GM23248 (cell line): ENCODE measurements around the gene PSPH. TPM values are rescaled to one million over a fixed set of nuclear protein-coding genes. Genes with fewer than 3 reads are reported as not detected.
"Not testable (repeated sequence)": the region's sequence is repeated elsewhere in the genome, so short reads cannot be mapped to it uniquely, and the experiment has no call there.

Source experiments
- DNase-seq: peaks from one replicate; pipeline ENCODE4 v3.0.0-alpha.2; 2015
- H2AFZ ChIP-seq: fragments of 200-600 bp; sonication (generic); 2 replicates; pipeline ENCODE4 v1.6.1; 2016; ENCODE audit warnings: antibody characterized with exemption
- H3F3A ChIP-seq: fragments of 200-600 bp; sonication (generic); 2 replicates; pipeline ENCODE4 v1.6.1; 2016; ENCODE audit warnings: mild to moderate bottlenecking, antibody characterized with exemption, mixed run types; ENCODE audit not compliant: insufficient read depth
- H3K27ac ChIP-seq: fragments of 200-600 bp; sonication (generic); 2 replicates; pipeline ENCODE4 v1.5.1; 2016; ENCODE audit warnings: mild to moderate bottlenecking
- H3K27me3 ChIP-seq: fragments of 200-600 bp; sonication (generic); replicated peaks from 2 replicates; pipeline ENCODE4 v1.6.1; 2016; ENCODE audit warnings: mild to moderate bottlenecking; ENCODE audit not compliant: insufficient read depth
- H3K36me3 ChIP-seq: fragments of 200-600 bp; sonication (generic); 2 replicates; pipeline ENCODE4 v1.6.1; 2016; ENCODE audit warnings: low read depth, mild to moderate bottlenecking
- H3K4me1 ChIP-seq: fragments of 200-600 bp; sonication (generic); 2 replicates; pipeline ENCODE4 v1.6.1; 2016; ENCODE audit warnings: mild to moderate bottlenecking; ENCODE audit not compliant: insufficient read depth
- H3K4me2 ChIP-seq: fragments of 200-600 bp; sonication (generic); one replicate; pipeline ENCODE4 v1.6.1; 2016; ENCODE audit warnings: mild to moderate bottlenecking; ENCODE audit not compliant: unreplicated experiment
- H3K4me3 ChIP-seq: fragments of 200-600 bp; sonication (generic); 2 replicates; pipeline ENCODE4 v1.5.1; 2016; ENCODE audit warnings: mild to moderate bottlenecking
- H3K79me2 ChIP-seq: fragments of 200-600 bp; sonication (generic); 2 replicates; pipeline ENCODE4 v1.6.1; 2016; ENCODE audit warnings: mild to moderate bottlenecking; ENCODE audit not compliant: insufficient read depth
- H3K9ac ChIP-seq: fragments of 200-600 bp; sonication (generic); 2 replicates; pipeline ENCODE4 v1.6.1; 2016; ENCODE audit warnings: mild to moderate bottlenecking
- H3K9me2 ChIP-seq: fragments of 200-600 bp; sonication (generic); 2 replicates; pipeline ENCODE4 v1.6.1; 2016; ENCODE audit warnings: mixed run types, mild to moderate bottlenecking, moderate library complexity; ENCODE audit not compliant: insufficient read depth
- H3K9me3 ChIP-seq: fragments of 200-600 bp; sonication (generic); one replicate; pipeline ENCODE4 v1.6.1; 2017; ENCODE audit warnings: low read depth
- H4K20me1 ChIP-seq: fragments of 200-600 bp; sonication (generic); 2 replicates; pipeline ENCODE4 v1.6.0; 2016; ENCODE audit not compliant: insufficient read depth
- EZH2 ChIP-seq: fragments of 200-600 bp; sonication (generic); IDR thresholded peaks from 2 replicates; pipeline ENCODE4 v1.6.1; 2018; ENCODE audit warnings: antibody characterized with exemption, mild to moderate bottlenecking; ENCODE audit not compliant: insufficient read depth, poor library complexity, severe bottlenecking
- EZH2phosphoT487 ChIP-seq: fragments of 200-600 bp; sonication (generic); IDR thresholded peaks from 2 replicates; pipeline ENCODE4 v1.6.1; 2018; ENCODE audit warnings: antibody characterized with exemption, moderate library complexity, mild to moderate bottlenecking, low read depth; ENCODE audit not compliant: insufficient read depth
- WGBS, 2 experiments: methylation state at CpG; one replicate each; pipeline ENCODE4 v1.1.6; 2015 to 2017; ENCODE audit warnings: low lambda C conversion rate in 2 of 2, low coverage in 1 of 2; ENCODE audit errors: missing lambda C conversion rate in 2 of 2; 5-methylcytosine and 5-hydroxymethylcytosine counted together
- in situ Hi-C: fragments of 300-500 bp; cut with MboI; formaldehyde crosslinking; loops from 2 replicates; pipeline ENCODE4 v1.15.0; 2020
- polyA plus RNA-seq: library from polyadenylated mRNA; unstranded; fragments of >200 nt; fragmentation: Nextera tagmentation; extraction: Ambion mirVana; gene quantifications from 2 replicates; pipeline ENCODE4 v1.2.1, GENCODE V29; 2016
- total RNA-seq: library from RNA; depleted of rRNA; stranded (reverse); fragments of >200 nt; shearing (Covaris generic); gene quantifications from 2 replicates; pipeline ENCODE4 v1.2.3, GENCODE V29; 2014

PSPH gene
- total and polyA plus RNA-seq, 2 experiments from 2014 or later: 34.5 to 68.6 TPM

DNA sequence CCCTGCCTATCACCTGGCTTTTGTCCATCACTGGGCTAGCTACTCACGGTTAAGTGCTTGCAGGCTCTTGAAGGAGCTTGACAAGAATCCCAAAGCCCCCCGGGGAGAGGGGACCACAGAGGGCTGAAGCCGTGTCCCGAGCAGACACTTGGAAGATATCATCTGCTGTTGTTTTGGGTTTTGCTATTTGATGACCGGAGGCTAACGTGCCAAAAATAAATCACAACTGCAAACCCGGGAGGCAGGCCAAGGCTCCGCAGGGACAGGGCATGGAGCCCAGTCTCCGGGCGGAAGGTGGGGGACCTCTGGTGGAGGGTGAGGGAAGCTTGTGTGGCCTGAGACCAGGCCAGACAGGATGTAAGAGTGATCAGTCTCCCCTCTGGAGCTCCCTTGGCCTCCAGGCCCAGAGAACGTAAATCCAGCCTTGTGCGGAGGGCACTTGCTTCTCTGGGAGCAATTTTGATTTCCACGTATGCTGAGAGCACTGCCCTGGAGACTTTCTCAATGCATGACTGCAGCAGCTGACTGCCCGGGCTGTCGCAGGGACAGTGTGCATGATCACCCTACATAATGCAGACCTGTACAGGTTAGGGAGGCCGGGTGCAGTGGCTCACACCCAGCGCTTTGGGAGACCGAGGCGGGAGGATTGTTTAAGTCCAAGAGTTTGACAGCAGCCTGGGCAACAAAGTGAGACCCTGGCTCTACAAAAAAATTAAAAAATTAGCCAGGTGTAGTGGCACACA lies 41.7 kb upstream of the PSPH start, which contains the start of gene PHKG1:
Gene PHKG1, minus strand, starts transcription at position 164 of the 743 bp plus-strand sequence. CDS start 4,011 bp downstream, outside the sequence.
- Histone ChIP-seq H3K27ac (peak within 1 kb of the TSS; percentile 37), H3K9me3 (no peaks in the 10 kb centered on the region), H3K9me2 (no peaks in the 10 kb centered on the region), H3K9ac (0 out of 2 replicates have a peak within 1 kb of the TSS, but pooled peaks have one; percentile 9), H2AFZ (no peak within 1 kb of the TSS), H3K4me1 (peaks cover 19% of the 10 kb centered on the region), H3F3A (peaks cover 10% of the 10 kb centered on the region), H3K27me3 (no peaks in the 10 kb centered on the region), H4K20me1 (no peaks in the 10 kb centered on the region), H3K79me2 (no peaks in the 10 kb centered on the region), H3K4me2 (peak within 1 kb of the TSS; percentile 70), H3K4me3 (peak within 1 kb of the TSS; percentile 39; the same call in 1 of the 2 replicates), H3K36me3 (no peaks in the 10 kb centered on the region)
- in situ Hi-C loops: no loop called here
- peak; percentile 92 for DNase-seq
- WGBS, 2 experiments: 15 to 17% methylated on average over 19 of the region's 19 CpGs
- no peak for TF ChIP-seq EZH2phosphoT487
- TF ChIP-seq EZH2: no peak

DNA sequence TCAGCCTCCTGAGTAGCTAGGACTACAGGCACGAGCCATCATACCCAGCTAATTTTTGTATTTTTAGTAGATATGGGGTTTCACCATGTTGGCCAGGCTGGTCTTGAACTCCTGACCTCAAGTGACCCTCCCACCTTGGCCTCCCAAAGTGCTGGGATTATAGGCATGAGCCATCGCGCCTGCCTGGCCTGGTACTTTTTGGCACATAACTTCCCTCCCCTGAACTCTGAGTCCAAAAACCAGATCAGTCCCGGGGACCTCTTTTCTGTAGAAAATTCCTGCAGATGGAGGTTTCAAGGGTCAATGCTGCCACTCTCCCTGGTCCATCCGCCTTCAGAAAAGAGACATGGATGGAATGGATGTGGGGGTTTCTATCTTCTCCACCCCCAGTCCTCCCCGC lies 41.1 kb upstream of the PSPH start:
- 0 out of 2 replicates have a peak overlapping the region, but pooled peaks have one; percentile 9 for H3K9ac ChIP-seq
- H3F3A ChIP-seq, H3K79me2 ChIP-seq, H3K9me3 ChIP-seq, H2AFZ ChIP-seq, H4K20me1 ChIP-seq, H3K9me2 ChIP-seq, H3K27me3 ChIP-seq, DNase-seq, H3K36me3 ChIP-seq, in situ Hi-C loops: not testable (repeated sequence)
- H3K4me1 ChIP-seq: peaks cover 14% of the 10 kb centered on the region
- peak overlapping the region; percentile 39; the same call in 1 of the 2 replicates for H3K4me3 ChIP-seq
- H3K27ac ChIP-seq: peak overlapping the region; percentile 37
- peak overlapping the region; percentile 70 for H3K4me2 ChIP-seq
- 17 to 21% methylated on average over 6 of the region's 6 CpGs for WGBS, 2 experiments

DNA sequence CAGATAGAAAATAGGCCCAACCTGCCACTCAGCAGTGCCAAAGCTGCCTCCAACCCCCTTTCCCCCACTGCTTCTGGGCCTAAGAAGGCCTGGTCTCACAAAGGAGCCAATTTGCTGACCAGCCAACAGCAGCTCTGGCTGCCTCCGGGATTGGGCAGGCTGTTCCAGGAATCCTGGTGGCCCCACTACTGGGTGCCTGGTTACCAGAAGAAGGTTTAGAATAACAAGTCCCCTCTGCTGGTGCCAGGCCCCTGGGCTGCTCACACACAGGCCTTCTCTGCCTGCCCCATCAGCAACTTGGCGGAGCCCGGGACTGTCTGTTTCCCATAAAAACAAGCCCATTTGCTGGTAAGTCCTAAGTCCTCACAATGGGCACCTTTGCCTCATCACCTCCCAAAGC lies 40.3 kb upstream of the PSPH start:
- Histone ChIP-seq H3K79me2 (no peaks in the 10 kb centered on the region), H4K20me1 (no peaks in the 10 kb centered on the region), H3K4me2 (no peak overlapping the region), H3K4me3 (no peak overlapping the region), H3K4me1 (peaks cover 10% of the 10 kb centered on the region), H3K36me3 (no peaks in the 10 kb centered on the region), H3K9me3 (no peaks in the 10 kb centered on the region), H3K9me2 (no peaks in the 10 kb centered on the region), H3F3A (peaks cover 10% of the 10 kb centered on the region), H3K27ac (no peak overlapping the region), H3K27me3 (no peaks in the 10 kb centered on the region), H2AFZ (no peak overlapping the region), H3K9ac (no peak overlapping the region)
- WGBS, 2 experiments: 33 to 59% methylated on average over 3 of the region's 3 CpGs
- peak; percentile 22 for DNase-seq
- in situ Hi-C loops: no loop called here
- TF ChIP-seq EZH2 (no peak), EZH2phosphoT487 (no peak)

DNA sequence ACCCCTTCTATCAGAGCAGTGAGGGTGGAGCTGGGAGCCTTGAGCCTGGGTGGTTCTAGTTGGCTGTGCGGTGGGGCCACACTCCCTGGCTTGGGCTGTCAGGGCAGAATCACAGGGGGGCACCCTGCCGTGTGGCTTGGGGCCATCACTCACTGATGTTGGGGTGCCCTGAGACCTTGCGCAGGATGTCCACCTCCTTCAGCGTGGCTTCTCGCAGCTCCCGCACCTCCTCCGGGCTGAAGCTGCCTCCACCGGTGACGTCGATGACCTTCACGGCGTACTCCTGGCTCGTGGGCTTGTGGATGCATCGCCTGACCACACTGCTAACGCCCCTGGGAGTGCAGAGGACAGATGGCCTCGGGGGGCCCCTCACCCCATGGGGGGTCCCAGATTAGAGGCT lies 36.2 kb upstream of the PSPH start:
- Histone ChIP-seq H2AFZ (no peak overlapping the region), H3K9ac (no peak overlapping the region), H3K4me3 (no peak overlapping the region), H3K27me3 (no peaks in the 10 kb centered on the region), H4K20me1 (no peaks in the 10 kb centered on the region), H3K79me2 (no peaks in the 10 kb centered on the region), H3F3A (peaks cover 3% of the 10 kb centered on the region; the same call in 1 of the 2 replicates), H3K9me3 (no peaks in the 10 kb centered on the region), H3K9me2 (no peaks in the 10 kb centered on the region), H3K36me3 (no peaks in the 10 kb centered on the region), H3K4me2 (no peak overlapping the region), H3K4me1 (peaks cover 3% of the 10 kb centered on the region), H3K27ac (no peak overlapping the region)
- no peak for DNase-seq
- TF ChIP-seq EZH2 (no peak), EZH2phosphoT487 (no peak)
- in situ Hi-C loops: no loop called here
- 88 to 90% methylated on average over 16 of the region's 16 CpGs for WGBS, 2 experiments
